NCI-H524 (cell line): ENCODE measurements around the gene TMEM40.
"Not testable (repeated sequence)": the region's sequence is repeated elsewhere in the genome, so short reads cannot be mapped to it uniquely, and the experiment has no call there.

ENCODE experiments used
- DNase-seq, 2 experiments: peaks; one replicate each; lab custom pipeline; 2025; lab: John Stamatoyannopoulos, UW

Gene TMEM40

GRCh38 chr3:12719541-12719940 is 39.5 kb downstream of the TMEM40 start:
- no peak for DNase-seq

GRCh38 chr3:12716605-12717151 is 42.4 kb downstream of the TMEM40 start:
- DNase-seq, result no peak

- DNase-seq, result no peak
Observed at GRCh38 chr3:12714278-12714677, 44.8 kb downstream of the TMEM40 start.

GRCh38 chr3:12710062-12710461 is 49.0 kb downstream of the TMEM40 start:
- no peak for DNase-seq

GRCh38 chr3:12709334-12709733 is 49.7 kb downstream of the TMEM40 start:
- no peak for DNase-seq

GRCh38 chr3:12708584-12709192 is 50.4 kb downstream of the TMEM40 start:
- DNase-seq, result no peak

- peak; percentile 91 to 97 for DNase-seq
Observed at GRCh38 chr3:12707449-12707848, 51.6 kb downstream of the TMEM40 start.

GRCh38 chr3:12706504-12707253 is 52.4 kb downstream of the TMEM40 start:
- DNase-seq, result peak; percentile 83 to 88

- no peak for DNase-seq
Observed at GRCh38 chr3:12705981-12706380, 53.1 kb downstream of the TMEM40 start.

GRCh38 chr3:12705374-12705926 is 53.6 kb downstream of the TMEM40 start:
- no peak for DNase-seq

GRCh38 chr3:12702501-12702900 is 56.6 kb downstream of the TMEM40 start:
- DNase-seq, result no peak

- not testable (repeated sequence) for DNase-seq
Observed at GRCh38 chr3:12701601-12702000, 57.5 kb downstream of the TMEM40 start.

- DNase-seq, result no peak
Observed at GRCh38 chr3:12700800-12701199, 58.3 kb downstream of the TMEM40 start.

- no peak for DNase-seq
Observed at GRCh38 chr3:12695916-12696315, 63.1 kb downstream of the TMEM40 start.

- DNase-seq, result no peak
Observed at GRCh38 chr3:12695112-12695511, 63.9 kb downstream of the TMEM40 start.

- no peak for DNase-seq
Observed at GRCh38 chr3:12692444-12692843, 66.6 kb downstream of the TMEM40 start.

GRCh38 chr3:12689997-12690711 is 68.9 kb downstream of the TMEM40 start:
- no peak for DNase-seq

GRCh38 chr3:12687948-12688347 is 71.1 kb downstream of the TMEM40 start:
- peak; percentile 59 to 81 for DNase-seq

- no peak for DNase-seq
Observed at GRCh38 chr3:12686096-12686495, 73.0 kb downstream of the TMEM40 start.
